Measurements from ENCODE around the gene S1PR4. TPM values are rescaled to one million over a fixed set of nuclear protein-coding genes. Genes with fewer than 3 reads are reported as not detected.

S1PR4 gene
- total and polyA plus RNA-seq, 9 of the 15 experiments (the other 6 are each of a cell fraction or from before 2014, with no cell fraction given), result 0.27 TPM; not detected in 8

DNA sequence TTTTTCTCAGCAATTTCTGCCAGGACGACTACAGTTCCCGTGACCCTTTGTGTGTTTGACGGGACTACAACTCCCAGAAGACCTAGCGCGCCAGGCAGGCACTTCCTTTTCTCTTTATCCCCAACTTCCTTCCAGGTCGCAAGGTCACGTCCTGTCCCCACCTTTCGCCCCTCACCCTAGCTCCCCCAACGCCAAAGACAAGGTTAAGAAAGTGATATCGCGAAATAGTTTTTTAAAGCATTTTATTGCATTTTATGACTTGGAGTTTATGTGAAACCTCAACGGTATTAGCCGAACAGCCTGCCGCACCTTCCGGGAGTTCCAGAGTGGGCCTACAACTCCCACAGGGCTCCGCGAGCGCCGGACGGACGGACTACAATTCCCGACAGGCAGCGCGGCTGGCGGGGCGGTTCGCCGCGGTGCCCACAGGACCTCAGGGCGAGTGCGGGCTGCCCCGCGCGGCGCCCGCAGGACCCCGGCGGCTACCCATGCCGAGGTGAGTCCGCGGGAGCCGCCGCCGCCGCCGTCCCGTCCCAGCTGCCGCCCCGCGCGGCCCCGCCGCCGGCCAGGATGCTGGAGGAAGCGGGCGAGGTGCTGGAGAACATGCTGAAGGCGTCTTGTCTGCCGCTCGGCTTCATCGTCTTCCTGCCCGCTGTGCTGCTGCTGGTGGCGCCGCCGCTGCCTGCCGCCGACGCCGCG is 7.0 kb downstream of the S1PR4 start, which contains the start of gene NCLN (continued):
- TF ChIP-seq, protein P1, sequence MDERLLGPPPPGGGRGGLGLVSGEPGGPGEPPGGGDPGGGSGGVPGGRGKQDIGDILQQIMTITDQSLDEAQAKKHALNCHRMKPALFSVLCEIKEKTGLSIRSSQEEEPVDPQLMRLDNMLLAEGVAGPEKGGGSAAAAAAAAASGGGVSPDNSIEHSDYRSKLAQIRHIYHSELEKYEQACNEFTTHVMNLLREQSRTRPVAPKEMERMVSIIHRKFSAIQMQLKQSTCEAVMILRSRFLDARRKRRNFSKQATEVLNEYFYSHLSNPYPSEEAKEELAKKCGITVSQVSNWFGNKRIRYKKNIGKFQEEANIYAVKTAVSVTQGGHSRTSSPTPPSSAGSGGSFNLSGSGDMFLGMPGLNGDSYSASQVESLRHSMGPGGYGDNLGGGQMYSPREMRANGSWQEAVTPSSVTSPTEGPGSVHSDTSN (CRISPR knock-in tag; IDR thresholded peaks at IDR 0.05; ENCODE audit: low read depth), result no peak
- TF ChIP-seq, protein P1 (tag; conservative IDR thresholded peaks at IDR 0.05; ENCODE audit: low read depth), result peak; percentile 37; the same call in 1 of the 2 replicates
- TF ChIP-seq ZZZ3 (IDR thresholded peaks at IDR 0.05), result no peak
- TF ChIP-seq FOXJ3 (CRISPR knock-in tag; IDR thresholded peaks at IDR 0.05), result no peak
- no peak for TF ChIP-seq FOXP4 (CRISPR knock-in tag; IDR thresholded peaks at IDR 0.05; ENCODE audit: borderline replicate concordance)
- TF ChIP-seq PRPF4 (IDR thresholded peaks at IDR 0.05; ENCODE audit: insufficient read depth, low read depth, low read length, poor library complexity, severe bottlenecking), result no peak
- TF ChIP-seq DDX20 (tag; IDR thresholded peaks at IDR 0.05; ENCODE audit: low read depth), result no peak
- no peak; the same call in 1 of the 2 replicates for TF ChIP-seq POLR2H (tag; IDR thresholded peaks at IDR 0.05; ENCODE audit: low read depth)
- no peak for TF ChIP-seq MAFG (tag; conservative IDR thresholded peaks at IDR 0.05)
- TF ChIP-seq FOXM1 (IDR thresholded peaks at IDR 0.05; ENCODE audit: low read depth), result peak; percentile 40; the same call in 1 of the 2 replicates
- no peak for TF ChIP-seq FOXM1 (CRISPR knock-in tag; IDR thresholded peaks at IDR 0.05; ENCODE audit: low read depth)
- TF ChIP-seq ZNF354B (CRISPR knock-in tag; IDR thresholded peaks at IDR 0.05), result no peak
- TF ChIP-seq NONO (IDR thresholded peaks at IDR 0.05; ENCODE audit: low read depth in 2 of 2, low read length in 1 of 2), result no peak
- TF ChIP-seq ATF1 (CRISPR knock-in tag; IDR thresholded peaks at IDR 0.05), result 0 out of 2 replicates have a peak, but pooled peaks have one; percentile 19
- TF ChIP-seq ATF1 (tag; IDR thresholded peaks at IDR 0.05), result peak; percentile 76
- TF ChIP-seq NEUROD1 (IDR thresholded peaks at IDR 0.05; ENCODE audit: borderline replicate concordance, low read depth, low read length, partially characterized antibody), result no peak
- TF ChIP-seq, protein P2, sequence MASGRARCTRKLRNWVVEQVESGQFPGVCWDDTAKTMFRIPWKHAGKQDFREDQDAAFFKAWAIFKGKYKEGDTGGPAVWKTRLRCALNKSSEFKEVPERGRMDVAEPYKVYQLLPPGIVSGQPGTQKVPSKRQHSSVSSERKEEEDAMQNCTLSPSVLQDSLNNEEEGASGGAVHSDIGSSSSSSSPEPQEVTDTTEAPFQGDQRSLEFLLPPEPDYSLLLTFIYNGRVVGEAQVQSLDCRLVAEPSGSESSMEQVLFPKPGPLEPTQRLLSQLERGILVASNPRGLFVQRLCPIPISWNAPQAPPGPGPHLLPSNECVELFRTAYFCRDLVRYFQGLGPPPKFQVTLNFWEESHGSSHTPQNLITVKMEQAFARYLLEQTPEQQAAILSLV (tag; IDR thresholded peaks at IDR 0.05), result no peak
- TF ChIP-seq FOXO4 (CRISPR knock-in tag; IDR thresholded peaks at IDR 0.05), result no peak
- no peak for TF ChIP-seq ARID1B (IDR thresholded peaks at IDR 0.05)
- no peak for TF ChIP-seq MCM3 (IDR thresholded peaks at IDR 0.05)
- peak; percentile 77 for TF ChIP-seq ZNF764 (CRISPR knock-in tag; IDR thresholded peaks at IDR 0.05; ENCODE audit: low read depth)

All from K562 (cell line).